ENCODE data around the gene BOLA3.

DNA sequence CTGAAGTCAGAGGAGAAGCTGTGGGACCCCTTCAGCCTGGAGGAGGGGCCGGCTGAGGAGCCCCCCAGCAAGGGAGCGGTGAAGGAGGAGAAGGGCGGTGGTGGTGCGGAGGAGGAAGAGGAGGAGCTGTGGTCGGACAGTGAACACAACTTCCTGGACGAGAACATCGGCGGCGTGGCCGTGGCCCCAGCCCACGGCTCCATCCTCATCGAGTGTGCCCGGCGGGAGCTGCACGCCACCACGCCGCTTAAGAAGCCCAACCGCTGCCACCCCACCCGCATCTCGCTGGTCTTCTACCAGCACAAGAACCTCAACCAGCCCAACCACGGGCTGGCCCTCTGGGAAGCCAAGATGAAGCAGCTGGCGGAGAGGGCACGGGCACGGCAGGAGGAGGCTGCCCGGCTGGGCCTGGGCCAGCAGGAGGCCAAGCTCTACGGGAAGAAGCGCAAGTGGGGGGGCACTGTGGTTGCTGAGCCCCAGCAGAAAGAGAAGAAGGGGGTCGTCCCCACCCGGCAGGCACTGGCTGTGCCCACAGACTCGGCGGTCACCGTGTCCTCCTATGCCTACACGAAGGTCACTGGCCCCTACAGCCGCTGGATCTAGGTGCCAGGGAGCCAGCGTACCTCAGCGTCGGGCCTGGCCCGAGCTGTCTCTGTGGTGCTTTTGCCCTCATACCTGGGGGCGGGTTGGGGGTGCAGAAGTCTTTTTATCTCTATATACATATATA lies 46.0 kb downstream of the BOLA3 start:
- TF ChIP-seq CTCF (IDR thresholded peaks at IDR 0.05; ENCODE audit: low read depth, low read length, missing input control) (no peak), RAD21 (IDR thresholded peaks at IDR 0.05) (no peak), SP1 (IDR thresholded peaks at IDR 0.05) (no peak), GABPA (IDR thresholded peaks at IDR 0.05 in 1 of 2, conservative IDR thresholded peaks at IDR 0.05 in 1 of 2) (no peak), MAX (IDR thresholded peaks at IDR 0.05) (no peak), ATF3 (IDR thresholded peaks at IDR 0.05) (no peak), RXRA (IDR thresholded peaks at IDR 0.05) (no peak), TAF1 (conservative IDR thresholded peaks at IDR 0.05) (no peak)
- TF ChIP-seq, protein P1, sequence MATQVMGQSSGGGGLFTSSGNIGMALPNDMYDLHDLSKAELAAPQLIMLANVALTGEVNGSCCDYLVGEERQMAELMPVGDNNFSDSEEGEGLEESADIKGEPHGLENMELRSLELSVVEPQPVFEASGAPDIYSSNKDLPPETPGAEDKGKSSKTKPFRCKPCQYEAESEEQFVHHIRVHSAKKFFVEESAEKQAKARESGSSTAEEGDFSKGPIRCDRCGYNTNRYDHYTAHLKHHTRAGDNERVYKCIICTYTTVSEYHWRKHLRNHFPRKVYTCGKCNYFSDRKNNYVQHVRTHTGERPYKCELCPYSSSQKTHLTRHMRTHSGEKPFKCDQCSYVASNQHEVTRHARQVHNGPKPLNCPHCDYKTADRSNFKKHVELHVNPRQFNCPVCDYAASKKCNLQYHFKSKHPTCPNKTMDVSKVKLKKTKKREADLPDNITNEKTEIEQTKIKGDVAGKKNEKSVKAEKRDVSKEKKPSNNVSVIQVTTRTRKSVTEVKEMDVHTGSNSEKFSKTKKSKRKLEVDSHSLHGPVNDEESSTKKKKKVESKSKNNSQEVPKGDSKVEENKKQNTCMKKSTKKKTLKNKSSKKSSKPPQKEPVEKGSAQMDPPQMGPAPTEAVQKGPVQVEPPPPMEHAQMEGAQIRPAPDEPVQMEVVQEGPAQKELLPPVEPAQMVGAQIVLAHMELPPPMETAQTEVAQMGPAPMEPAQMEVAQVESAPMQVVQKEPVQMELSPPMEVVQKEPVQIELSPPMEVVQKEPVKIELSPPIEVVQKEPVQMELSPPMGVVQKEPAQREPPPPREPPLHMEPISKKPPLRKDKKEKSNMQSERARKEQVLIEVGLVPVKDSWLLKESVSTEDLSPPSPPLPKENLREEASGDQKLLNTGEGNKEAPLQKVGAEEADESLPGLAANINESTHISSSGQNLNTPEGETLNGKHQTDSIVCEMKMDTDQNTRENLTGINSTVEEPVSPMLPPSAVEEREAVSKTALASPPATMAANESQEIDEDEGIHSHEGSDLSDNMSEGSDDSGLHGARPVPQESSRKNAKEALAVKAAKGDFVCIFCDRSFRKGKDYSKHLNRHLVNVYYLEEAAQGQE (IDR thresholded peaks at IDR 0.05): no peak

Measured in liver (tissue), 3 donors.